CD4-positive, alpha-beta T cell treated with Interleukin-6 for 4 hours (primary cell): ENCODE results near the gene C8G.

Experiments used
- DNase-seq: peaks from one replicate; pipeline ENCODE4 v3.0.0-alpha.2; 2020; ENCODE audit warnings: mixed read lengths

C8G gene

GRCh38 chr9:136955202-136955942, 10.3 kb downstream of the C8G start:
- DNase-seq = no peak

DNA sequence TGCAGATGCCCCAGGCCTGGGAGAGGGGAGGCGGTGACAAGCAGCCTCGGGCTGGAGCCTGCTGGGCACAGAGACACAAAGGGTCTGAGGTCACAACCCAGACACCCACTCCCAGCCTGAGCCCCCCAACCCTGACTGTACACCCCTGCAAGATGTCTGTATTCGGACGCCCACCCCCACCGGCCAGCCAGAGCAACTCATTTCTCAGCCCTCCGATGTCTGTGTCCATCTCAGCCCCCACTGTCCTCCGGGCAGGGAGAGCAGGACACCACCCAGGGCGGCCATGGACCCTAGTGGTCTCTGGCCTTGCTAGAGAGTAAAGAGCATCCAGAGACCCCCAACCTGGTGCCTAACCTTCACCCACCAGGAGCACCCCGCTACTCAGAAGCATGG, 10.9 kb downstream of the C8G start:
- DNase-seq = no peak

DNA sequence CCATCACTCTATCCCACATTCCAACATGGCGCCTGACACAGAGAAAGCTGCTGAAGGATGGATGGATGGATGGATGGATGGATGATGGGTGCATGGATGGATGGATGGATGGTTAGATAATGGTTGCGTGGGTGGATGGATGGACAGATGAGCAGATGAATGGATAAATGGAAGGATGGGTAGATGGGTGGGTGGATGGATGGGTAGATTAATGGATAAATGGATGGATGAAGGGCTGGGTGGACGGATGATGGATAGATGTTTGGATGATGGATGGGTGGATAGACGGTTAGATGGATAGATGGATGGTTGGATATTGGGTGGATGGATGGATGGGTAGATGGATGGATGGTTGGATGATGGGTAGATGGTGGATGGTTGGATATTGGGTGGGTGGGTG, 11.6 kb downstream of the C8G start:
- no peak for DNase-seq

GRCh38 chr9:136957461-136957860, 12.4 kb downstream of the C8G start:
- no peak for DNase-seq

DNA sequence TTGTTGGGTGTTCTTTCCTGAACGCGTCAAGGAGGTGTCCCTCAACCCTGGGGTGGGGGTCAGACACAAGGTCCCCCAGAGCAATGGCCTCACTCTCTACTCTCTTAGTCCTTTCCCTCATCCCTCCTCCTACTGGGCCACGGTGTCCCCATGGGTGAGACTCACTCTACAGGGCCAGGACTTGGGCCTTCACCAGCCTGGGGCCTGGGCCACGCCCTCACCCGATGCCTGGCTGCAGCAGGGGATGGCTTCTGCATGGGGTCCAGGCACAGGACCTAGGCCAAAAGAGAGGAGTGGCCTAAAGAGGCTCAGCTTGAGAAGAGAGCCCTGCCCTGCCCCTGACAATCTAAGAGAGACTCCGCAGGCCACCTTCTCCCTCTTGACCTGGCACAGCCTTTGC, 12.9 kb downstream of the C8G start:
- no peak for DNase-seq

DNA sequence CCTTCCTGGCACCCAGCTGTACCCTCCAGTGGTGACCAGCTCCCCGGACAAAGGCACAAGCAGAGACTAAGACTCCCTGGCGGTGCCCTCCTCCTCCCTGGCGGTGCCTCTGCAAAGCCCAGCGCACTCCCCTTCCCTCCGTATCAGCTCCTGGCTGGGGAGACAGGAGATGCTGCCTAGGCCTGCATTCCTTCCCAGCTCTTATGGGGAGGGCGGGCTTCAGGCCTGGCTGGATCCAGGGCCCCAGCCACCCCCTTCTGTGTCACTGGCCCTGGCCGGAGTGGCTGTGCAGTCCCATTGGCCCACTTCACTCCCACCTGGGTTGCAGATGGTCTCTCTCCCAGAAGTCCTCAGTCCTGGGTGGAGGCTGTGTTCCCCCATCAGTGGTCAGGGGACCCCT, 13.4 kb downstream of the C8G start:
- DNase-seq = no peak

DNA sequence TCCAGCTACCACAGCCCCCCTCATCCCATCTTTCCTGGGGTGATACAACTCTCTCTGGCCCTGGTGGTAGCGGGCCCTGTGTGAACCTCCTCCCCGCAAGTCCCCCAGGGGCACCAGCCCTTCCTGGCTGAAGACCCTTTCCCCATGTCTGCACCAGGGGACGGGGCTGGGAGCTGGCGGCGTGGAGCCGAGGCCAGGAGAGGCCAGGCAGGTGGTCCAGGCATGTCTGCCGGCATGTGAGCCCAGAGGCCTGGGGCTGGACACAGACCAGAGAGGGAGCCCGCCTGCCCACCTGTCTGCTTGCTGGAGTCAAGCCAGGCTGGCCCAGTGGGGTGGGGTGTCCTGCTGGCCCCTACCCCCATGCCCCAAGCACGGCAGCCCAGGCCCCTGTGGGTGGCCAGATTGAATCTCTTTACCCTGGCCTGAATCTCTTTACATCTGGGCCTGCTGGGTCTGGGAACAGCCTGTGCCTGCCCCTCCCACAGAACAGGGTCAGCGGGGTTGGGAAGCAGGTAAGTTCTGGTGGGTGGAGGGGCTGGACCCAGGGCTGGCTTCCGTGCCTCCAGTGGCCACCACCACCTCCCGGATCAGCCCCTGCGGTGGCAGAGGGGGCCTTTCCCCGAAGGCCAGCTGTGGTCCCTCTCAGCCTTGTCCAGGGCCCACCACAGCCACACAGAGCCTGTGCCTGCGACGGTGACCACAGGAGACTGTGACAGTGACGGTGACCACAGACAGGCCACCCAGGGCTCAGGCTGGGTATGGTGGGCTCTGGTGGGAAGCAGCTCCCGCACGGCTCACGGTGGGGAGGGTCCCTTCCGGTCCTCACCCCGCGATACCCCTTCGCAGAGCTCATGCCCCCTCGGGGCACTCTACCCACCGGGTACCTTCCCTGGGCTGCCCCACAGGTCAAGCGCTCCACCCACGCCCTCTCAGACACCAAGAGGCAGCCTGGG, 14.1 kb downstream of the C8G start:
- DNase-seq = no peak

DNA sequence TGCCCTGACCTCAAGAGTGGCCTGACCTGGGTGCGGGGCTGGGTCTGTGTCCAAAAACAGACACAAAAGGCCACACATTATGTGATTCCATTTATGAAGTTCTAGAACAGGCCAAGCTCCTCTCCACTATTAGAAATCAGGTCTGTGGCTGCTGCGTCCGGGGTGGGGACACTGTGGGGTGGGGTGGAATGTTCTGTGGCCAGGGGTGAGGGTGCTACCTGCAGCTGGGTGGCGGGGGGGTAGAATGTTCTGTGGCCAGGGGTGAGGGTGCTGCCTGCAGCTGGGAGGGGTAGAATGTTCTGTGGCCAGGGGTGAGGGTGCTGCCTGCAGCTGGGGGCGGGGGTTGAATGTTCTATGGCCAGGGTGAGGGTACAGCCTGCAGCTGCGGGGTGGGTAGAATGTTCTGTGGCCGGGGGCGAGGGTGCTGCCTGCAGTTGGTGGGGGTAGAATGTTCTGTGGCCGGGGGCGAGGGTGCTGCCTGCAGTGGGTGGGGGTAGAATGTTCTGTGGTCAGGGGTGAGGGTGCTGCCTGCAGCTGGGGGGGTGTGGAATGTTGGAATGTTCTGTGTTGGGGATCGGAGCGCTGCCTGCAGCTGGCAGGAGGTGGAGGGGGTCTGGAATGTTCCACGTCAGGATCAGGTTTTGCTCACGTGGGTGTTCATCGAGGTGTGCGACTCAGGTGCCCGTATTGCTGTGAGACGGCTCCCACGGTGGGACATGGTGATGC, 15.3 kb downstream of the C8G start:
- peak; percentile 35 for DNase-seq

DNA sequence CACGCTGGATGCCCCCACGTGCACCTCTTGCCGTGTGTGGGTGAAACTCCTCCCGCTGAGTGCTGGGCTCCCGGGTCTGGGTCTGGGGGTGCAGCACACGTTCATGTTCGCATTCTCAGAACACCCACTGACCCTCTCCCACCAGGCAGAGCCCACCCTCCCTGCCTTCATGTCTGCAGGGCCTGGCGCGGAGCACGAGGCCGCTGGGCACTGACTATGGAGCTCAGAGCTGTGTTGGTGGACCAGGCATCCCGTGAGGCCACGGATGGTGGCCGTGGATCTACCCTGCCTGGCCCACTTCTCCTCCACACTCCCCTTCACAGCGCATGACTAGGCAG, 15.9 kb downstream of the C8G start:
- DNase-seq = no peak

- no peak for DNase-seq
Observed at GRCh38 chr9:136961279-136962065, 16.4 kb downstream of the C8G start.

DNA sequence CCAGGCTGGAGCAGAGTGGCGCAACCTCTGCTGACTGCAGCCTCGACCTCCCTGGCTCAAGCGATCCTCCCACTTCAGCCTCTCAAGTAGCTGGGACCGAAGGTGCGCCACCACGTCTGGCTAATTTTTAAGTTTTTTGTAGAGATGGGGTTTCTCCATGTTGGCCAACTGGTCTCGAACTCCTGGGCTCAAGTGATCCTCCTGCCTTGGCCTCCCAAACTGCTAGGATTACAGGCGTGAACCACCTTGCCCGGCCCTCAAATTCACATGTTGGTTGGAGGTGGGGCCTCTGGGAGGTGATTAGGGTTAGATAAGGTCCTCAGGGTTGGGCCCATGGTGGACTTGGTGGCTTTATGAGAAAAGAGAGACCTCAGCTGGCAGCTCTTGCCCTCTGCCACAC, 17.1 kb downstream of the C8G start:
- DNase-seq = no peak

DNA sequence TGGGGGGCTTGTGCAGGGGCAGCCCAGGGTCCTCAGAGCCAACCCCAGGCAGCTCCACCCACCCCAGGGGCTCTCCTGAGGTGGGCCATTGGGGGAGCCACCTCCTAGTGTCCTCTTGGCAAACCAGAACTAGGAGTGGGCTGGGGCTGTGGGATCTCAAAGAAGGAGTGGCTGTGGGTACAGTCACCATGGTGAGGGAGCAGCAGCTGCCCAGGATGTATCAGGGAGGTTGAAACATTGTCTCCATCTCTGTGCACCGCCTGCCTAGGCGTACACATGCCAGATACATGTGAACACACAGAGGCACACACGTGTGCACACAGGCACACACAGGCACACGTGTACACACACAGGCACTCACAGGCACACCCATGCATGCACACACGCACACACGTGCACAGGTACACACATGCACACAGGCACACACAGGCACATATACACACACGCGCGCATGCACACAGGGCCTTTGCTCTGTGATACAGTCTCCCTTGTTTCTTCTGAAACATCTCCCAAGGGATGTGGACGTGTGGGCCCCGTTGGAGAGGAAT, 17.7 kb downstream of the C8G start:
- no peak for DNase-seq

GRCh38 chr9:136963341-136963740, 18.3 kb downstream of the C8G start:
- no peak for DNase-seq

DNA sequence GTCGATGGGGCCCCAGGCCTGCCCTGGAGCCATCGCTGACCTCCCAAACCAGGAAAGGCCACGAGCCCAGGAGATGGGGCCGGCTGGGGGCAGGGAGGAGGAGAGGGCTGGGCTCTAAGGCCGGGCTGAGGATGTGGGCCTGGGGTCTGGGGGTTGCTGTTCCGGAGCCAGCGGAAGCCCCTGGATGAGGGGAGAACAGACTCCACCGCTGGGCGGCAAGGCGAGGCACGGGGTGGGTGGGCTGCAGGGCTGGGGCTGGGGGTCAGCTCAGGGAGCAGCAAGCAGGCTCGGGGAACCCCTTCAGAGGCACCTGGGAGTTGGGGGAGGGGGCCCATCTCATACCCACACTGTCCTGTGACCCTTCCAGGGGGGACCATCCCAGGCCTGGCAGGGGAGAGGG, 18.7 kb downstream of the C8G start:
- DNase-seq = no peak

- DNase-seq = no peak
Observed at GRCh38 chr9:136964171-136964689, 19.2 kb downstream of the C8G start.

DNA sequence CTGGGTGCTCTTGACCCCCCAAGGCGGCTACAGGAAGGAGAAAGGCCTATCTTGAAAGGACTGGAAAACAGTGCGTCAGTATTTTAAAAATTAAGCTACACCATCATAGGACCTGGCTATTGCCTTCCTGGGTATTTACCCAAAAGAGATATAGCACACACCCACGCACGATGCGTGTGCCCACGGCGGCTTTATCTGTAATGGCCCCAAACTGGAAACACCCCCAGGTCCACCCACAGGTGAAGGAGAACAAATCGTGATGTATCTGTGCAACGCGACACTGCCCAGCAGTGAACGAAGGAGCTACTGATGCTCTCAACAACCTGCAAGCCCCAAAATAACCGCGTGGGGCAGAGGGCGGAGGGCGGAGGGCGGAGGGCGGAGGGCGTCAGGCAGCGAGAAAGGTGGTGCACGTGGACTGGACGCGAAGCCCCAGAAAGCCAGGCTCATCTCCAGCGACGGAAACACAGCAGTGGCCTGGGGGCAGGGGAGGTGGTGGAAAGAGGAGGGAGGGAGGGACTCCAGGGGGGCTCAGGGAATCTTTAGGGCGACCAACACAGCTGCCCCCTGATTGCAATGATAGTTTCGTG, 19.9 kb downstream of the C8G start:
- no peak for DNase-seq

- peak; percentile 37 for DNase-seq
Observed at GRCh38 chr9:136965771-136966484, 20.9 kb downstream of the C8G start.

GRCh38 chr9:136968333-136969127, 23.5 kb downstream of the C8G start:
- no peak for DNase-seq

- no peak for DNase-seq
Observed at GRCh38 chr9:136969150-136969549, 24.1 kb downstream of the C8G start.

GRCh38 chr9:136969774-136970173, 24.7 kb downstream of the C8G start:
- DNase-seq = no peak
